AG09319 (cell line): ENCODE results near the gene HDAC4.

ENCODE experiments used
- DNase-seq: peaks from one replicate; pipeline ENCODE4 v3.0.0-alpha.2; 2010; ENCODE audit warnings: low read depth; ENCODE audit errors: extremely low read depth
- TF ChIP-seq, protein P1 (sequence below): IDR thresholded peaks from 2 replicates; pipeline ENCODE4 v1.5.1; 2011; ENCODE audit warnings: low read depth, mild to moderate bottlenecking, inconsistent platforms, low read length, moderate library complexity

The HDAC4 gene

DNA sequence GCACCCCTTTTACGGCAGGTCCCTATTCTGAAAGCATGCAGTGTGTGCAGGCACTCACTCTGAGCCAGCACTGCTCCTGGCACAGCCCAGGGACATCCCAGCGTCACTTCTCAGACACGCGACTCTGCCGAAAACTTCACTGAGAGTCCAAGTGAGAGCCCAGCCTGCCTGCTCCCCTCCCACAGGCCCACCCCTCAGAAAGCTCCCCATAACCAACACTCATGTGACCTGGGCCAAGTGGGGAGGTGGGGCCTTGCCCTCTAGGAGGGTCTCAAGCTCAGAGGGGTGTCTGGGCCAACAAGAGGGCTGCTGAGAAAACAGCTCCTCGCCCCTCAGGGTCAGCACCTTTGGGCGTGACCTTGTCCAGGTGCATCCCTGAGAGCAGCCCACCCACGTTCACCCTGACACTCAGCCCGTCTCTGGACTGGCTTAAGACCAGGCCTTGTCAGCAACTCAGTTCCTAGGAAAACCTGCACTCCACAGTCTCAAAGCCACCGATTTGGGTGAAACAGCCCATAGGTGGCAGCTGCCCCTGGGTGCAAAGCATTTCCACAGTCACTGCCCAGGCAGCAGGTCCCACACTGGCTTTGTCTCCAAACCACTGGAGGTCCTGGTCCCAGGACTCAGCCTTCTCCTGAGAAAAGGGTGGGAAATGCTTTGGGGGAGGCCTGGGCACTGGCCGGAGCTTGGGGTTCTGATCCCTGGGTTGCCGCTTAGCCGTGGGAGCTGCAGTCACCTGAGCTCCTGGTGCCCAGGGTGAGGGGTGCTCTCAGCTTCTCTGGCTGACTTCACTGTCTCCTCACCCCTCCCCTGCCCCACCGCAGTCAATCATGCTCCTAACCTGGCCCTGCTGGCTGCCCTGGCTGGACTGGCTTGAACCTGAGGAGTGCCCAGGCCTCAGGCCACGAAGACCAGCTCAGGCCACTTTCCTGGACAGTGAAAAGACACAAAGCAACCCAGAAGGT lies 209.6 kb downstream of the HDAC4 start:
- DNase-seq, result no peak
- TF ChIP-seq, protein P1, sequence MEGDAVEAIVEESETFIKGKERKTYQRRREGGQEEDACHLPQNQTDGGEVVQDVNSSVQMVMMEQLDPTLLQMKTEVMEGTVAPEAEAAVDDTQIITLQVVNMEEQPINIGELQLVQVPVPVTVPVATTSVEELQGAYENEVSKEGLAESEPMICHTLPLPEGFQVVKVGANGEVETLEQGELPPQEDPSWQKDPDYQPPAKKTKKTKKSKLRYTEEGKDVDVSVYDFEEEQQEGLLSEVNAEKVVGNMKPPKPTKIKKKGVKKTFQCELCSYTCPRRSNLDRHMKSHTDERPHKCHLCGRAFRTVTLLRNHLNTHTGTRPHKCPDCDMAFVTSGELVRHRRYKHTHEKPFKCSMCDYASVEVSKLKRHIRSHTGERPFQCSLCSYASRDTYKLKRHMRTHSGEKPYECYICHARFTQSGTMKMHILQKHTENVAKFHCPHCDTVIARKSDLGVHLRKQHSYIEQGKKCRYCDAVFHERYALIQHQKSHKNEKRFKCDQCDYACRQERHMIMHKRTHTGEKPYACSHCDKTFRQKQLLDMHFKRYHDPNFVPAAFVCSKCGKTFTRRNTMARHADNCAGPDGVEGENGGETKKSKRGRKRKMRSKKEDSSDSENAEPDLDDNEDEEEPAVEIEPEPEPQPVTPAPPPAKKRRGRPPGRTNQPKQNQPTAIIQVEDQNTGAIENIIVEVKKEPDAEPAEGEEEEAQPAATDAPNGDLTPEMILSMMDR, result no peak

DNA sequence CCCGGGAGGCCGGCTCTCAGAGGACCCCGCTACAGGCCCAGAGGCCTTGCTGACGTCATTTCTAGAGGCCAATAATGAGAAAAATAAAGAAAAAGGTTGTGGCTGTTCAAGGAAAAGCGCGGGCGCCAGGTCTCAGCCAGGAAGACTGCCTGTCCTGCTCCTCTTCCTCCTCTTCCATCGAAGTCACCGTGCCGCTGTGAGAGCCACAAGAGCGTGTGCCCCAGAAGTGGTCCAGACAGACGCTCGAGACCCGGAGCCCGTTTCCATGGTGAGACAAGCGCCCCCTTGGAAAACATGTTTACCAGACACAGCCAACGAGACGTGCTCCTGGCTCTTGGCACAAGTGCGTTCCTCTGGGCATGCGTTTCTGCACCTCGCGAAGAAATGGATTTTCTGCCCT lies 210.5 kb downstream of the HDAC4 start:
- TF ChIP-seq, protein P1, result no peak
- DNase-seq, result no peak

DNA sequence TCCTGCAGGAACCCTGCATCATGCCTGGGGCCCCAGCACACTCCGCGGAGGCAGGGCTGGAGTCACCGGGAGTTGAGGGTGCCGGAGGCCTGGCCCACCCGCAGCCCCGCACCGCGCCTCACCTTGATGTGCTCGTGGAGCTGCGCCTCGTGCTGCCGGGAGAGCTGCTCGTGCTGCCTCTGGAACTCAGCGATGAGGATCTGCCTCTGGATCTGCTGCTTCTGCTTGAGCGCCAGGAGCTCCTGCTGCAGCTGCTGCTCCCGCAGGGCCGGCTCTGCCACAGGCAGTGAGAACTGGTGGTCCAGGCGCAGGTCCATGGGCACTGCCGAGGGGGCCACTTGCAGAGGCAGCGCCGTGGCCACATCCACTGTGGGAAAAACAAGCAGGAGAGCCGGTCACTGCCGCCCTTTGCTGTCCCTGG lies 211.1 kb downstream of the HDAC4 start:
- no peak for DNase-seq
- TF ChIP-seq, protein P1, result no peak

DNA sequence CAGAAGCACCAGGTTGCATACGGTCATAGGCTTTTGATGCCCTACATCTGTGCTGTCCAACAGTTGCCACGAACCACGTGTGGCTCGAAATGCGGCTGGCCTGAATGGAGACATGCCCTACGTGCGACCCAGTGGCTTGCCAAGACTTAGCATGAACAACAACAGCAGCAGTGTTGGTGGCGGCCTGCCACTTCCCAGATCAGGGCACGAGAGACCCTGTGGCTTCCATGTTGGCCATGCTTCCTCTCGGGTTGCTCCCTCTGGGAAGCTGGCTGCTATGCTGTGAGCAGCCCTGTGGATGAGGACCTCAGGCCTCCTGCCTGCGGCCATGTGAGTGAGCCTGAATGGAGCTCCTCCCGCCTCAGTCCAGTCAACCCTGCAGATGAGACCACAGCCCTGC lies 212.3 kb downstream of the HDAC4 start:
- DNase-seq, result no peak
- TF ChIP-seq, protein P1, result no peak

DNA sequence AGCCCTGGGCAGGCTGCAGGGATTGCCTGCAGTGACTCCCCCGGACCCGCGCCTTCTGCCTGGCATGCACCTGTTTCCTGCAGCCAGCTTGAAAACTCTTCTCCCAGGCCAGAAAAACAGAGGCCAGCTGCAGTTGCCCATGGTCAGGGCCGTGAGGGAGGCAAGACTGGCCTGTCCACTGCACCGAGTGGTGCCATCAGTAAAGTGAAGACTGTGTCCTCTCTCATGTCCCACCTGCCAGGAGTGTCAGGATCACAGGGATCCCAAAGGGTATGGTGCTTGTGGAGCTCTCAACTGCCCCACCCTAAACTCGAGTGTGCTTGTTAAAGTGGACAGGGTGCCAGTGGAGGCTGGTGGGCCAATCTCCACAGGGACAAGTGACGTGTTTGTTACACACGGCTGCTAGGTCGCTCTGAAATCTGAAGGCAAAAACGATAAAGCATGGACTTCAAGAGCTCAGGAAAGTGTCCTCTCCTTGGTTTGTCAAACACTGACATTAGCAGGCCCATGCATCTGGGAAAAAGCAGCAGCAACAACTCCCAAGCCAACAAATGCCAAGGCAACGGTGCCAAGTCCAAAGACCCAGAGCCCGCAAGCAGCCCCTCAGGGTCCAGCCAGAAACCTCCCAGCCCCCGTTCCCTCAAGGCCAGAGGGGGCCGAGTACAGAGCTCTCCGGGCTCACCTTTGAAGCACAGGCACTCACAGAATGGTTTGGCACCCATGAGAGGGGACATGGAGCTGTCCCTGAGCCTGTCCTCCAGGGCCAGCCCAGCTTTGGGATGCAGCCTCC lies 213.2 kb downstream of the HDAC4 start:
- TF ChIP-seq, protein P1, result no peak
- DNase-seq, result no peak

DNA sequence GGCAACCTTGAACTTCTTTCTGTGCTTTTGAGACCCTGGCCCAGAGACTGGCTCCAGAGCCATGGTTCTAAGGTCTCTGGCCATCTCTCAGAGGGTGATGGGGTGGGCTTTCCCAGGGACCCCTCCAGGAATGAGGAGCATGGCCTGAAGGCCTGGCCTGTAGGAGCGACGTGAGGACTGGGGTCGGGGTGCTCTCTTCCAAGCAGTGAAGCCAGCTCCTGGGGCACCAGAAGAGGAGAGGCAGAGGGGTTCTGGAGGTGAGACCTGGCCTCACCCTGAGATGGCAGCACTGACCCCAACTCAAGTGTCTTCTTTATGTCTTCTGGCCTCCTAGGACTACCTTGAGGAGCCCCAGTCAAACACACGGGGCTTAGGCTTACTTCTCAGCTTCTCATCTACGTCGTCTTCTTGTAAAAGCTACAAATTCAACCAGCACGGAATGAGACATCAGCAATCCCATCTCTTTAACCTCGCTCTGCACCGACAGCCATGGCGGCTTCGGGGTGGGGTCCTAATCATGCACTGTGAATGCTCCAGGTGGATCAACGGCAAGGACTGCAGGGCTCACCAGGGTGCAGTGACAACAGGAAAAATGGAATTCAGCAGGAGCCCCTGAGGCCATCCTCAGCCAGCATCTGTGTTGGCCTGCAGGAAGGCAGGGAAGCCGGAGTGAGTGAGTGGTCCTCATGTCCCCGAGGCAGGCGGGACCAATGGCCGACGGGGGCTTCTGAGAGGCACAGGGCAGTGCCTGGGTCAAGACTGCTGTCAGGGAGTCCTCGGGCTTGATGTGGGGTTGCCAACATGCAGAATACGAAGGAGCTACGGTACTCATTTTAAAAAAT lies 214.1 kb downstream of the HDAC4 start:
- DNase-seq, result no peak
- TF ChIP-seq, protein P1, result no peak
